Fibroblast of villous mesenchyme (primary cell): ENCODE measurements around the gene JPT2. TPM values are rescaled to one million over a fixed set of nuclear protein-coding genes. Genes with fewer than 3 reads are reported as not detected.
A peak's percentile ranks its signal among the peaks of the same experiment; 100 is the strongest.

Experiments used
- DNase-seq: peaks from one replicate; pipeline ENCODE4 v3.0.0-alpha.2; 2010; ENCODE audit warnings: low read depth
- H3K4me3 ChIP-seq: 2 replicates; pipeline ENCODE4 v1.5.1; 2011; ENCODE audit warnings: low read depth, mild to moderate bottlenecking, low read length
- CTCF ChIP-seq: IDR thresholded peaks from 2 replicates; pipeline ENCODE4 v1.5.1; 2012; ENCODE audit warnings: low read depth, mild to moderate bottlenecking, low read length; ENCODE audit not compliant: insufficient read depth
- total RNA-seq: library from RNA; depleted of rRNA; stranded (reverse); fragments of >200 nt; gene quantifications from 2 replicates; pipeline ENCODE4 v1.2.3, GENCODE V29; 2012

JPT2 gene
- total RNA-seq, 1 donor, result 61.7 TPM

GRCh38 chr16:1651094-1651973 is 26.7 kb upstream of the JPT2 start:
- no peak for TF ChIP-seq CTCF
- DNase-seq, result peak; percentile 17
- H3K4me3 ChIP-seq, result no peak overlapping the region

- no peak for TF ChIP-seq CTCF
- no peak overlapping the region for H3K4me3 ChIP-seq
- DNase-seq, result no peak
These were observed 26.1 kb upstream of the JPT2 start for GRCh38 chr16:1651974-1652312.

- DNase-seq, result no peak
- H3K4me3 ChIP-seq, result no peak overlapping the region
- TF ChIP-seq CTCF, result no peak
These were observed 25.1 kb upstream of the JPT2 start for GRCh38 chr16:1653023-1653422.

- DNase-seq, result no peak
- no peak for TF ChIP-seq CTCF
- H3K4me3 ChIP-seq, result no peak overlapping the region
These were observed 23.4 kb upstream of the JPT2 start for GRCh38 chr16:1654505-1655268.

- no peak for DNase-seq
- H3K4me3 ChIP-seq, result no peak overlapping the region
- TF ChIP-seq CTCF, result no peak
These were observed 22.7 kb upstream of the JPT2 start for GRCh38 chr16:1655269-1655807.

DNA sequence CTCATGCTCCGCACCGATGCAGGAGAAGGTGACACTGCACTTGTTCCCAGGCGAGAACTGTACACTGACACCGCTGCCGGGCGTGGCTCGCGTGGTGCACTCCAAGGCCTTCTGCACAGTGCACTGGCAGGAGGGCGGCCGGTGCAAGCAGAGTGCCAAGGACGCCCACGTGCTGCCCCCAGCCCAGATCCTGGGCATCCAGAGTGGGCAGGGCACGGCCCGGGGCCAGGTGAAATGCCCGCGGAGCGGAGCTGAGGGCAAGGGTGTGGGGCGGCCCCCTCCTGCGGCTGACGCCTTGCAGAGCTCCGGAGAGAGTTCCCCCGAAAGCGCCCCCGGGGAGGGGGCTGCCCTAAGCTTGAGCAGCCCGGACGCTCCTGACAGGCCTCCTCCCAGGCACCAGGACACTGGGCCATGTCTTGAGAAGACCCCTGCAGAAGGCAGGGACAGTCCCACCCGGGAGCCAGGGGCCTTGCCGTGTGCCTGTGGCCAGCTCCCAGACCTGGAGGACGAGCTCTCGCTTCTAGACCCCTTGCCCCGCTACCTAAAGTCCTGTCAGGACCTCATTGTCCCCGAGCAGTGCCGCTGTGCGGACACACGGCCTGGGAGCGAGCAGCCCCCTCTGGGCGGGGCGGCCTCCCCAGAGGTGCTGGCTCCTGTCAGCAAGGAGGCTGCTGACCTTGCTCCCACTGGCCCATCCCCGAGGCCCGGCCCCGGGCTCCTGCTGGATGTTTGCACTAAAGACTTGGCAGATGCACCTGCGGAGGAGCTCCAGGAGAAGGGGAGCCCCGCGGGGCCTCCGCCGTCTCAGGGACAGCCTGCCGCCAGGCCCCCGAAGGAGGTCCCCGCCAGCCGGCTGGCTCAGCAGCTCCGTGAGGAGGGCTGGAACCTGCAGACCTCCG is 21.9 kb upstream of the JPT2 start:
- TF ChIP-seq CTCF, result no peak

More for the DNA sequence above, 21.9 kb upstream of the JPT2 start:
- no peak for DNase-seq
- H3K4me3 ChIP-seq, result no peak overlapping the region
